IMR-90 (cell line): Measurements from ENCODE around the gene ATP10A. TPM values are rescaled to one million over a fixed set of nuclear protein-coding genes. Genes with fewer than 3 reads are reported as not detected.

Experiments used
- ATAC-seq: fragments of 200-7000 bp; cut with Tn5 transposase; 2 replicates; pipeline ENCODE4 v1.9.1; 2020; ENCODE audit warnings: low read depth, mild to moderate bottlenecking, moderate library complexity
- BruUV-seq: library from RNA; stranded (reverse); fragments of 400-500 nt; replicated peaks from 2 replicates; lab custom pipeline; 2021; lab: Mats Ljungman, UMichigan
- CTCF ChIA-PET: fragments of 300-600 bp; formaldehyde crosslinking; extraction: SDS; loops from one replicate; lab custom pipeline; 2021; ENCODE audit warnings: antibody characterized with exemption; lab: Yijun Ruan, JAX
- POLR2A ChIA-PET: fragments of 300-600 bp; sonication (Branson Sonifier 250); formaldehyde crosslinking; loops from one replicate; lab custom pipeline; 2022; ENCODE audit warnings: antibody characterized with exemption; ENCODE audit not compliant: unreplicated experiment; lab: Charles Lee
- DNase-seq: peaks from one replicate; pipeline ENCODE4 v3.0.0; 2013
- H2AFZ ChIP-seq: replicated peaks from 2 replicates; pipeline ENCODE3; 2013; ENCODE audit warnings: low read length, mild to moderate bottlenecking; ENCODE audit not compliant: poor library complexity
- H2AK5ac ChIP-seq: 2 replicates; pipeline ENCODE4 v1.6.1; 2013; ENCODE audit warnings: low read depth, low read length, inconsistent platforms
- H2AK9ac ChIP-seq: replicated peaks from 2 replicates; pipeline ENCODE3; 2013; ENCODE audit warnings: mild to moderate bottlenecking, low read depth, low read length, moderate library complexity; ENCODE audit not compliant: poor library complexity
- H2BK120ac ChIP-seq: 2 replicates; pipeline ENCODE4 v1.6.1; 2013; ENCODE audit warnings: low read depth, low read length, inconsistent platforms
- H2BK15ac ChIP-seq: 3 replicates; pipeline ENCODE4 v1.6.1; 2013; ENCODE audit warnings: low read depth, low read length, inconsistent platforms
- H2BK20ac ChIP-seq: 2 replicates; pipeline ENCODE4 v1.6.1; 2013; ENCODE audit warnings: low read depth, mild to moderate bottlenecking, inconsistent platforms, low read length, moderate library complexity
- H2BK5ac ChIP-seq: 2 replicates; pipeline ENCODE4 v1.6.1; 2013; ENCODE audit warnings: mild to moderate bottlenecking, low read depth, low read length, inconsistent platforms; ENCODE audit not compliant: poor library complexity, severe bottlenecking
- H3K14ac ChIP-seq: replicated peaks from 2 replicates; pipeline ENCODE4 v1.6.1; 2013; ENCODE audit warnings: low read depth, low read length, inconsistent platforms
- H3K18ac ChIP-seq: 2 replicates; pipeline ENCODE4 v1.6.1; 2013; ENCODE audit warnings: low read depth, low read length, control low read depth
- H3K23ac ChIP-seq: 2 replicates; pipeline ENCODE4 v1.6.1; 2013; ENCODE audit warnings: low read depth, low read length, inconsistent platforms
- H3K27ac ChIP-seq: 2 replicates; pipeline ENCODE4 v1.5.1; 2013; ENCODE audit warnings: mild to moderate bottlenecking, control low read depth, low read length; ENCODE audit not compliant: insufficient read depth
- H3K27me3 ChIP-seq: 2 replicates; pipeline ENCODE4 v1.6.1; 2013; ENCODE audit warnings: low read length; ENCODE audit not compliant: control insufficient read depth, insufficient read depth
- H3K36me3 ChIP-seq: 2 replicates; pipeline ENCODE4 v1.6.1; 2013; ENCODE audit warnings: low read length, mixed read lengths; ENCODE audit not compliant: control insufficient read depth, insufficient read depth
- H3K4ac ChIP-seq: 2 replicates; pipeline ENCODE4 v1.6.1; 2013; ENCODE audit warnings: low read depth, low read length, inconsistent platforms
- H3K4me1 ChIP-seq: 2 replicates; pipeline ENCODE4 v1.6.1; 2013; ENCODE audit warnings: low read length, mixed read lengths; ENCODE audit not compliant: control insufficient read depth, insufficient read depth
- H3K4me2 ChIP-seq: 2 replicates; pipeline ENCODE4 v1.6.1; 2013; ENCODE audit warnings: low read depth, mild to moderate bottlenecking, control low read depth, low read length, moderate library complexity
- H3K4me3 ChIP-seq: 2 replicates; pipeline ENCODE4 v1.5.1; 2013; ENCODE audit warnings: low read depth, mild to moderate bottlenecking, control low read depth, low read length, moderate library complexity; ENCODE audit not compliant: insufficient read depth
- H3K56ac ChIP-seq: 2 replicates; pipeline ENCODE4 v1.6.1; 2013; ENCODE audit warnings: low read length, inconsistent platforms; ENCODE audit not compliant: insufficient read depth; ENCODE audit errors: extremely low read depth
- H3K79me1 ChIP-seq, 2 experiments: 2 replicates each; pipeline ENCODE4 v1.6.1; 2013; ENCODE audit warnings: low read length in 2 of 2, inconsistent platforms in 1 of 2, low read depth in 1 of 2
- H3K9ac ChIP-seq: 2 replicates; pipeline ENCODE4 v1.6.1; 2013; ENCODE audit warnings: low read depth, low read length, control low read depth
- H3K9me1 ChIP-seq: 2 replicates; pipeline ENCODE4 v1.6.1; 2013; ENCODE audit warnings: low read length, inconsistent platforms; ENCODE audit not compliant: insufficient read depth
- H3K9me3 ChIP-seq: 2 replicates; pipeline ENCODE4 v1.6.1; 2013; ENCODE audit warnings: low read length; ENCODE audit not compliant: control insufficient read depth, insufficient read depth
- H4K20me1 ChIP-seq: 2 replicates; pipeline ENCODE4 v1.6.1; 2013; ENCODE audit warnings: low read length, inconsistent platforms; ENCODE audit not compliant: insufficient read depth
- H4K5ac ChIP-seq: 2 replicates; pipeline ENCODE4 v1.6.1; 2013; ENCODE audit warnings: mild to moderate bottlenecking, low read depth, low read length, control low read depth
- H4K8ac ChIP-seq, 2 experiments: 2 replicates each; pipeline ENCODE4 v1.6.1; 2013; ENCODE audit warnings: low read depth in 2 of 2, low read length in 2 of 2, control low read depth in 1 of 2, inconsistent platforms in 1 of 2
- H4K91ac ChIP-seq: 2 replicates; pipeline ENCODE4 v1.6.1; 2013; ENCODE audit warnings: low read depth, low read length, inconsistent platforms; ENCODE audit not compliant: insufficient read depth
- BHLHE40 ChIP-seq: fragments of 150-350 bp; IDR thresholded peaks from 2 replicates; pipeline ENCODE4 v1.6.1; 2016; ENCODE audit warnings: mild to moderate bottlenecking, low read depth, low read length
- CEBPB ChIP-seq: IDR thresholded peaks from 2 replicates; pipeline ENCODE4 v1.6.1; 2012; ENCODE audit warnings: low read depth, low read length, improper control_type of control experiment
- CHD1 ChIP-seq: IDR thresholded peaks from 2 replicates; pipeline ENCODE4 v1.6.1; 2012; ENCODE audit warnings: low read depth, low read length, improper control_type of control experiment
- CTCF ChIP-seq: conservative IDR thresholded peaks from 2 replicates; pipeline ENCODE4 v1.5.1; 2012; ENCODE audit warnings: mild to moderate bottlenecking, low read depth, low read length, improper control_type of control experiment
- ELK1 ChIP-seq: fragments of 150-350 bp; IDR thresholded peaks from 2 replicates; pipeline ENCODE4 v1.6.1; 2016; ENCODE audit warnings: low read depth, mild to moderate bottlenecking, low read length, moderate library complexity, borderline replicate concordance
- FOS ChIP-seq: fragments of 150-350 bp; IDR thresholded peaks from 2 replicates; pipeline ENCODE4 v1.6.1; 2016; ENCODE audit warnings: low read depth, low read length
- MAFK ChIP-seq: IDR thresholded peaks from 2 replicates; pipeline ENCODE4 v1.6.1; 2012; ENCODE audit warnings: low read depth, low read length, improper control_type of control experiment
- MAZ ChIP-seq: IDR thresholded peaks from 2 replicates; pipeline ENCODE4 v1.6.1; 2012; ENCODE audit warnings: low read depth, mild to moderate bottlenecking, low read length, improper control_type of control experiment, moderate library complexity, borderline replicate concordance
- MXI1 ChIP-seq: IDR thresholded peaks from 2 replicates; pipeline ENCODE4 v1.6.1; 2012; ENCODE audit warnings: low read depth, mild to moderate bottlenecking, low read length, moderate library complexity, borderline replicate concordance
- NFE2L2 ChIP-seq: fragments of 150-350 bp; IDR thresholded peaks from 2 replicates; pipeline ENCODE4 v1.6.1; 2016; ENCODE audit warnings: low read depth, mild to moderate bottlenecking, low read length
- POLR2A ChIP-seq: IDR thresholded peaks from 2 replicates; pipeline ENCODE4 v1.6.1; 2012; ENCODE audit warnings: mild to moderate bottlenecking, low read depth, low read length
- RAD21 ChIP-seq: IDR thresholded peaks from 2 replicates; pipeline ENCODE4 v1.6.1; 2012; ENCODE audit warnings: low read length, improper control_type of control experiment
- RCOR1 ChIP-seq: IDR thresholded peaks from 2 replicates; pipeline ENCODE4 v1.6.1; 2012; ENCODE audit warnings: mild to moderate bottlenecking, low read length, improper control_type of control experiment; ENCODE audit not compliant: insufficient replicate concordance
- SMC3 ChIP-seq: fragments of 150-350 bp; IDR thresholded peaks from 2 replicates; pipeline ENCODE4 v1.6.1; 2016; ENCODE audit warnings: low read depth, mild to moderate bottlenecking, antibody characterized with exemption, low read length, moderate library complexity
- USF2 ChIP-seq: fragments of 150-350 bp; IDR thresholded peaks from 2 replicates; pipeline ENCODE4 v1.6.1; 2017; ENCODE audit warnings: mild to moderate bottlenecking, antibody characterized with exemption, low read length, low read depth
- WGBS, 2 experiments: methylation state at CpG; one replicate each; pipeline versions ENCODE4 v1.1.5 to v1.1.7; 2013; ENCODE audit warnings: missing lambda C conversion rate in 2 of 2; ENCODE audit not compliant: insufficient read length in 1 of 2; ENCODE audit errors: extremely low coverage in 2 of 2; 5-methylcytosine and 5-hydroxymethylcytosine counted together
- dilution Hi-C: fragments of 300-500 bp; cut with HindIII; formaldehyde crosslinking; loops from one replicate; pipeline ENCODE4 v1.14.3; 2018; ENCODE audit warnings: low sequenced_read_pairs; ENCODE audit not compliant: unreplicated experiment
- in situ Hi-C: fragments of 300-500 bp; cut with MboI; formaldehyde crosslinking; loops from 3 replicates; pipeline ENCODE4 v1.14.3; 2019; ENCODE audit warnings: low sequenced_read_pairs, inconsistent platforms, mixed read lengths
- intact Hi-C: fragments of 100-400 bp; cut with micrococcal nuclease; formaldehyde crosslinking; loops from 2 replicates; pipeline ENCODE4 v1.10.0; 2022
- polyA plus RNA-seq, 3 experiments: library from polyadenylated mRNA; depleted of rRNA; stranded (reverse); fragments of >200 nt; gene quantifications; 2 replicates each; pipeline ENCODE4 v1.2.3, GENCODE V29; 2012; ENCODE audit warnings: low replicate concordance in 1 of 3
- total RNA-seq: library from RNA; depleted of rRNA; stranded (reverse); fragments of >200 nt; gene quantifications from 2 replicates; pipeline ENCODE4 v1.2.3, GENCODE V29; 2012

The ATP10A gene
- total and polyA plus RNA-seq, 2 of the 4 experiments (the other 2 are of a cell fraction) = 13.8 to 16.0 TPM

- Histone ChIP-seq H2AK9ac (no peak overlapping the region), H3K27ac (no peak overlapping the region), H3K27me3 (no peaks in the 10 kb centered on the region; the same call in 1 of the 2 replicates), H2BK120ac (no peak overlapping the region), H3K4me2 (no peak overlapping the region), H3K18ac (no peak overlapping the region), H3K4ac (no peak overlapping the region), H4K5ac (no peak overlapping the region), H2AFZ (no peak overlapping the region), H4K91ac (no peak overlapping the region), H3K79me1 (no peaks in the 10 kb centered on the region), H3K9me3 (no peaks in the 10 kb centered on the region), H3K9me1 (no peaks in the 10 kb centered on the region), H2BK15ac (no peak overlapping the region), H2AK5ac (no peak overlapping the region), H3K4me3 (no peak overlapping the region), H3K4me1 (peaks cover 3% of the 10 kb centered on the region; the same call in 1 of the 2 replicates), H3K36me3 (no peaks in the 10 kb centered on the region), H2BK5ac (no peak overlapping the region), H3K14ac (no peak overlapping the region), H3K23ac (no peak overlapping the region), H4K8ac (no peak overlapping the region), H3K9ac (no peak overlapping the region), H2BK20ac (no peak overlapping the region), H3K56ac (no peak overlapping the region), H4K20me1 (no peaks in the 10 kb centered on the region)
- in situ Hi-C loops = no loop called here
- no CpG with 5 or more reads among the region's 3 CpGs for WGBS, 2 experiments
- TF ChIP-seq MAFK = no peak
- TF ChIP-seq CEBPB = no peak
- no peak for TF ChIP-seq SMC3
- TF ChIP-seq MAZ = no peak
- TF ChIP-seq CHD1 = no peak
- no peak for TF ChIP-seq MXI1
- no peak for TF ChIP-seq NFE2L2
- TF ChIP-seq RCOR1 = no peak
- no peak for TF ChIP-seq USF2
- TF ChIP-seq ELK1 = no peak
- TF ChIP-seq RAD21 = no peak
- TF ChIP-seq BHLHE40 = no peak
- no peak for TF ChIP-seq POLR2A
- no peak for TF ChIP-seq FOS
- TF ChIP-seq CTCF = no peak
- CTCF ChIA-PET = interaction anchor here (0.6 kb wide), 1 partner anchor 291 kb away, joined by 3 read pairs; no protein-coding TSS in a partner anchor
- ATAC-seq = no peak
- DNase-seq = no peak
- POLR2A ChIA-PET = no interaction called here
- BruUV-seq = no TSS peak
- dilution Hi-C loops = no loop called here
- intact Hi-C loops = no loop called here
Observed at GRCh38 chr15:25641361-25641760, 221.8 kb downstream of the ATP10A start.
